Ovary (tissue), 3 donors: Measurements from ENCODE around the gene MFSD1.

Source experiments
- EP300 ChIP-seq: sonication (generic); formaldehyde crosslinking; IDR thresholded peaks from one replicate; pipeline ENCODE4 v1.6.1; 2017; ENCODE audit warnings: antibody characterized with exemption
- TF ChIP-seq, protein P1 (sequence below), 3 donors: fragments of 450-650 bp in 2 of 3; fragments of 200-600 bp in 1 of 3; IDR thresholded peaks; one replicate each; pipeline versions ENCODE4 v1.5.1 to v1.8.0; 2016 to 2022; ENCODE audit warnings: antibody characterized with exemption in 3 of 3, mild to moderate bottlenecking in 1 of 3
- donor health status: DM: no; HTN: no; CAD: no.

- TF ChIP-seq EP300 = no peak
- TF ChIP-seq, protein P1, sequence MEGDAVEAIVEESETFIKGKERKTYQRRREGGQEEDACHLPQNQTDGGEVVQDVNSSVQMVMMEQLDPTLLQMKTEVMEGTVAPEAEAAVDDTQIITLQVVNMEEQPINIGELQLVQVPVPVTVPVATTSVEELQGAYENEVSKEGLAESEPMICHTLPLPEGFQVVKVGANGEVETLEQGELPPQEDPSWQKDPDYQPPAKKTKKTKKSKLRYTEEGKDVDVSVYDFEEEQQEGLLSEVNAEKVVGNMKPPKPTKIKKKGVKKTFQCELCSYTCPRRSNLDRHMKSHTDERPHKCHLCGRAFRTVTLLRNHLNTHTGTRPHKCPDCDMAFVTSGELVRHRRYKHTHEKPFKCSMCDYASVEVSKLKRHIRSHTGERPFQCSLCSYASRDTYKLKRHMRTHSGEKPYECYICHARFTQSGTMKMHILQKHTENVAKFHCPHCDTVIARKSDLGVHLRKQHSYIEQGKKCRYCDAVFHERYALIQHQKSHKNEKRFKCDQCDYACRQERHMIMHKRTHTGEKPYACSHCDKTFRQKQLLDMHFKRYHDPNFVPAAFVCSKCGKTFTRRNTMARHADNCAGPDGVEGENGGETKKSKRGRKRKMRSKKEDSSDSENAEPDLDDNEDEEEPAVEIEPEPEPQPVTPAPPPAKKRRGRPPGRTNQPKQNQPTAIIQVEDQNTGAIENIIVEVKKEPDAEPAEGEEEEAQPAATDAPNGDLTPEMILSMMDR (IDR thresholded peaks at IDR 0.05) = no peak
Observed at GRCh38 chr3:158846803-158847451, 45.1 kb downstream of the MFSD1 start.
